ENCODE results near the gene PLA2G12A.

GRCh38 chr4:109749388-109750082, 19.7 kb upstream of the PLA2G12A start:
- TF ChIP-seq ZNF274 (IDR thresholded peaks at IDR 0.05; ENCODE audit: low read depth, low read length) (no peak), YY1 (IDR thresholded peaks at IDR 0.05; ENCODE audit: insufficient read depth, insufficient read length) (no peak)
